HepG2 (cell line): Measurements from ENCODE around the gene GJC1. TPM values are rescaled to one million over a fixed set of nuclear protein-coding genes. Genes with fewer than 3 reads are reported as not detected.

Source experiments
- ETV5 ChIP-seq: IDR thresholded peaks from 2 replicates; pipeline ENCODE4 v1.6.1; 2018; ENCODE audit warnings: missing biosample characterization, missing genetic modification reagents, inconsistent platforms, borderline replicate concordance
- HDAC1 ChIP-seq: sonication (generic); formaldehyde crosslinking; IDR thresholded peaks from 2 replicates; pipeline ENCODE4 v1.5.1; 2020; ENCODE audit warnings: mild to moderate bottlenecking, missing genetic modification reagents
- HOXA3 ChIP-seq: sonication (generic); formaldehyde crosslinking; IDR thresholded peaks from 2 replicates; pipeline ENCODE4 v1.5.0; 2020; ENCODE audit warnings: missing genetic modification reagents
- JDP2 ChIP-seq: sonication (generic); formaldehyde crosslinking; IDR thresholded peaks from 2 replicates; pipeline ENCODE4 v1.8.1; 2022; ENCODE audit warnings: missing genetic modification reagents, borderline replicate concordance
- NFIC ChIP-seq: IDR thresholded peaks from 2 replicates; pipeline ENCODE4 v1.6.1; 2012; ENCODE audit warnings: mild to moderate bottlenecking, low read length, inconsistent platforms
- TAF1 ChIP-seq: sonication (generic); formaldehyde crosslinking; IDR thresholded peaks from 2 replicates; pipeline ENCODE4 v1.4.0; 2020; ENCODE audit warnings: missing genetic modification reagents
- TCF7L2 ChIP-seq: IDR thresholded peaks from 2 replicates; pipeline ENCODE4 v1.6.1; 2011; ENCODE audit warnings: mild to moderate bottlenecking, low read depth, low read length, moderate library complexity
- ZNF253 ChIP-seq: sonication (generic); formaldehyde crosslinking; IDR thresholded peaks from 2 replicates; pipeline ENCODE4 v1.8.0; 2022; ENCODE audit warnings: mild to moderate bottlenecking, missing genetic modification reagents, borderline replicate concordance
- ZNF34 ChIP-seq: sonication (generic); formaldehyde crosslinking; IDR thresholded peaks from 2 replicates; pipeline ENCODE4 v1.4.0; 2020; ENCODE audit warnings: mild to moderate bottlenecking, missing genetic modification reagents, borderline replicate concordance
- ZNF543 ChIP-seq: sonication (generic); formaldehyde crosslinking; IDR thresholded peaks from 2 replicates; pipeline ENCODE4 v1.4.0; 2020; ENCODE audit warnings: mild to moderate bottlenecking, missing genetic modification reagents
- ZNF546 ChIP-seq: sonication (generic); formaldehyde crosslinking; conservative IDR thresholded peaks from 2 replicates; pipeline ENCODE4 v1.8.1; 2023; ENCODE audit warnings: mild to moderate bottlenecking, missing genetic modification reagents
- ZNF563 ChIP-seq: sonication (generic); formaldehyde crosslinking; IDR thresholded peaks from 2 replicates; pipeline ENCODE4 v1.8.0; 2022; ENCODE audit warnings: mild to moderate bottlenecking, moderate library complexity, missing genetic modification reagents
- ZNF713 ChIP-seq: sonication (generic); formaldehyde crosslinking; IDR thresholded peaks from 2 replicates; pipeline ENCODE4 v1.4.0; 2020; ENCODE audit warnings: mild to moderate bottlenecking, missing genetic modification reagents
- ZNF816 ChIP-seq: sonication (generic); formaldehyde crosslinking; IDR thresholded peaks from 2 replicates; pipeline ENCODE4 v1.8.0; 2022; ENCODE audit warnings: missing genetic modification reagents, mild to moderate bottlenecking, borderline replicate concordance
- ZZZ3 ChIP-seq: sonication (generic); formaldehyde crosslinking; IDR thresholded peaks from 2 replicates; pipeline ENCODE4 v1.4.0; 2020; ENCODE audit warnings: missing genetic modification reagents, mild to moderate bottlenecking, borderline replicate concordance
- polyA plus RNA-seq, 8 experiments: library from polyadenylated mRNA; depleted of rRNA in 3 of 8; stranded (reverse) in 7 of 8; unstranded in 1 of 8; fragments of >200 nt; fragmentation: Illumina TruSeq in 4 of 8; extraction: Trizol in 4 of 8; gene quantifications; 2 replicates each; pipeline versions ENCODE4 v1.2.1 to v1.2.3, GENCODE V29; 2011 to 2016; ENCODE audit warnings: low read depth in 4 of 8, missing spikeins in 1 of 8, mixed read lengths in 1 of 8; ENCODE audit not compliant: insufficient read depth in 1 of 8
- total RNA-seq, 5 experiments: library from RNA; depleted of rRNA; stranded (reverse); fragments of >200 nt; fragmentation: Illumina TruSeq; extraction: Trizol; gene quantifications; 2 replicates each; pipeline ENCODE4 v1.2.3, GENCODE V29; 2016; ENCODE audit warnings: low read depth in 1 of 5
- TF ChIP-seq, protein P1 (sequence below): sonication (generic); formaldehyde crosslinking; IDR thresholded peaks from 2 replicates; pipeline ENCODE4 v1.8.0; 2022; ENCODE audit warnings: missing genetic modification reagents, low read depth, mild to moderate bottlenecking, borderline replicate concordance
- TF ChIP-seq, protein P2 (sequence below): sonication (generic); formaldehyde crosslinking; IDR thresholded peaks from 2 replicates; pipeline ENCODE4 v1.8.0; 2022; ENCODE audit warnings: missing genetic modification reagents, mild to moderate bottlenecking, borderline replicate concordance
- TF ChIP-seq, protein P3 (sequence below): sonication (generic); formaldehyde crosslinking; IDR thresholded peaks from 2 replicates; pipeline ENCODE4 v1.5.1; 2020; ENCODE audit warnings: missing genetic modification reagents, mild to moderate bottlenecking, borderline replicate concordance
- TF ChIP-seq, protein P4 (sequence below): sonication (generic); formaldehyde crosslinking; IDR thresholded peaks from 2 replicates; pipeline ENCODE4 v1.4.0; 2020; ENCODE audit warnings: missing genetic modification reagents
- TF ChIP-seq, protein P5 (sequence below): sonication (generic); formaldehyde crosslinking; IDR thresholded peaks from 2 replicates; pipeline ENCODE4 v1.5.0; 2020; ENCODE audit warnings: missing genetic modification reagents
- TF ChIP-seq, protein P6 (sequence below): fragments of 450-650 bp; IDR thresholded peaks from 2 replicates; pipeline ENCODE4 v1.6.1; 2017; ENCODE audit warnings: mild to moderate bottlenecking

GJC1 gene
- total and polyA plus RNA-seq, 2 of the 13 experiments (the other 11 are each of a cell fraction or from before 2014, with no cell fraction given) = 1.7 TPM

DNA sequence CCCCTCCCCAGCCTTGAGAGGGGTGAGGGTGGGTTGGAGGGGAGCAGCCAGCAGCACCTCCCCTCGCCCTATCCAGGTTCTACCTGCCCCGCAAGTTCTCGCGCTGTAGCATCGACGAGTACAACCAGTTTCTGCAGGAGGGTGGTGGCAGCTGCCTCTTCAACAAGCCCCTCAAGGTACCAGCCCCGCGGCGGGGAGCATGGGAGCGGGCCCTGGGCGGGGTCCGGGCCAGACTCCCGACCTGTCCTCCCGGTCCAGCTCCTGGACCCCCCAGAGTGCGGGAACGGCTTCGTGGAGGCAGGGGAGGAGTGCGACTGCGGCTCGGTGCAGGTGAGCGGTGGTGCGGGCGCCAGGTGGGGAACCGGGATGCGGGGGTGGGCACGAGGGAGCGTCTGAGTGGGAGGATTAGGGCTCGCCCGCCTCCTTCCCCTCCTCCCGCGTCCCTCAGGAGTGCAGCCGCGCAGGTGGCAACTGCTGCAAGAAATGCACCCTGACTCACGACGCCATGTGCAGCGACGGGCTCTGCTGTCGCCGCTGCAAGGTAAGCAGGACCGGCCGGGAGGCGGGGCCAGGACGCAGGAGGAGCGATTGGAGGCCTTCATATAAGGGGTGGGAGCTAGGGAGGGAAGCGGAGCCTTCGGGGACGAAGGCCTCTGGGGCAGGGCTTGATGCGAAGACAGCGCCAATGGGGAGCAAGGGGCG is 54.8 kb downstream of the GJC1 start (continued):
- peak; percentile 62; the same call in 1 of the 2 replicates for TF ChIP-seq TAF1 (CRISPR knock-in tag)
- TF ChIP-seq HOXA3 (CRISPR knock-in tag) = peak; percentile 41; the same call in 1 of the 2 replicates
- TF ChIP-seq, protein P1, sequence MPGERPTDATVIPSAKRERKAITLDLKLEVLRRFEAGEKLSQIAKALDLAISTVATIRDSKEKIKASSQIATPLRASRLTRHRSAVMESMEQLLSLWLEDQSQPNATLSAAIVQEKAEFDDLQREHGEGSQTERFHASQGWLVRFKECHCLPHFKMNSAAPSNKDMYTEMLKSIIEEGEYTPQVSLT (CRISPR knock-in tag) = no peak
- peak; percentile 81 for TF ChIP-seq ZNF563 (CRISPR knock-in tag)
- TF ChIP-seq ZNF713 (CRISPR knock-in tag) = no peak
- TF ChIP-seq, protein P2, sequence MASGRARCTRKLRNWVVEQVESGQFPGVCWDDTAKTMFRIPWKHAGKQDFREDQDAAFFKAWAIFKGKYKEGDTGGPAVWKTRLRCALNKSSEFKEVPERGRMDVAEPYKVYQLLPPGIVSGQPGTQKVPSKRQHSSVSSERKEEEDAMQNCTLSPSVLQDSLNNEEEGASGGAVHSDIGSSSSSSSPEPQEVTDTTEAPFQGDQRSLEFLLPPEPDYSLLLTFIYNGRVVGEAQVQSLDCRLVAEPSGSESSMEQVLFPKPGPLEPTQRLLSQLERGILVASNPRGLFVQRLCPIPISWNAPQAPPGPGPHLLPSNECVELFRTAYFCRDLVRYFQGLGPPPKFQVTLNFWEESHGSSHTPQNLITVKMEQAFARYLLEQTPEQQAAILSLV (CRISPR knock-in tag) = no peak
- 0 out of 2 replicates have a peak, but pooled peaks have one; percentile 76 for TF ChIP-seq ZNF546 (CRISPR knock-in tag)
- no peak for TF ChIP-seq ZNF816
- TF ChIP-seq NFIC = no peak
- TF ChIP-seq TCF7L2 = no peak
- no peak for TF ChIP-seq ZZZ3
- peak; percentile 86; the same call in 1 of the 2 replicates for TF ChIP-seq ZNF253 (CRISPR knock-in tag)
- TF ChIP-seq ZNF543 (CRISPR knock-in tag) = peak; percentile 45; the same call in 1 of the 2 replicates
- TF ChIP-seq, protein P3, sequence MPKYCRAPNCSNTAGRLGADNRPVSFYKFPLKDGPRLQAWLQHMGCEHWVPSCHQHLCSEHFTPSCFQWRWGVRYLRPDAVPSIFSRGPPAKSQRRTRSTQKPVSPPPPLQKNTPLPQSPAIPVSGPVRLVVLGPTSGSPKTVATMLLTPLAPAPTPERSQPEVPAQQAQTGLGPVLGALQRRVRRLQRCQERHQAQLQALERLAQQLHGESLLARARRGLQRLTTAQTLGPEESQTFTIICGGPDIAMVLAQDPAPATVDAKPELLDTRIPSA (CRISPR knock-in tag) = no peak
- TF ChIP-seq ETV5 (CRISPR knock-in tag) = no peak
- TF ChIP-seq, protein P4, sequence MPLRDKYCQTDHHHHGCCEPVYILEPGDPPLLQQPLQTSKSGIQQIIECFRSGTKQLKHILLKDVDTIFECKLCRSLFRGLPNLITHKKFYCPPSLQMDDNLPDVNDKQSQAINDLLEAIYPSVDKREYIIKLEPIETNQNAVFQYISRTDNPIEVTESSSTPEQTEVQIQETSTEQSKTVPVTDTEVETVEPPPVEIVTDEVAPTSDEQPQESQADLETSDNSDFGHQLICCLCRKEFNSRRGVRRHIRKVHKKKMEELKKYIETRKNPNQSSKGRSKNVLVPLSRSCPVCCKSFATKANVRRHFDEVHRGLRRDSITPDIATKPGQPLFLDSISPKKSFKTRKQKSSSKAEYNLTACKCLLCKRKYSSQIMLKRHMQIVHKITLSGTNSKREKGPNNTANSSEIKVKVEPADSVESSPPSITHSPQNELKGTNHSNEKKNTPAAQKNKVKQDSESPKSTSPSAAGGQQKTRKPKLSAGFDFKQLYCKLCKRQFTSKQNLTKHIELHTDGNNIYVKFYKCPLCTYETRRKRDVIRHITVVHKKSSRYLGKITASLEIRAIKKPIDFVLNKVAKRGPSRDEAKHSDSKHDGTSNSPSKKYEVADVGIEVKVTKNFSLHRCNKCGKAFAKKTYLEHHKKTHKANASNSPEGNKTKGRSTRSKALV (CRISPR knock-in tag) = 0 out of 2 replicates have a peak, but pooled peaks have one; percentile 24
- TF ChIP-seq, protein P5, sequence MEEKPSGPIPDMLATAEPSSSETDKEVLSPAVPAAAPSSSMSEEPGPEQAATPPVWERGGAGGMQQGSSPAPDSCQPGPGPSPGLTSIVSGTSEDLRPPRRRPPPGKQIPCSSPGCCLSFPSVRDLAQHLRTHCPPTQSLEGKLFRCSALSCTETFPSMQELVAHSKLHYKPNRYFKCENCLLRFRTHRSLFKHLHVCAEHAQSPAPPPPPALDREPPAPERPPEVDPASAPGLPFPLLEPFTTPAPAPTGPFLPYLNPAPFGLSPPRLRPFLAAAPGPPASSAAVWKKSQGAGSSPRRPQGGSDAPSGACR (CRISPR knock-in tag) = no peak
- peak; percentile 33; the same call in 1 of the 2 replicates for TF ChIP-seq HDAC1 (CRISPR knock-in tag)
- TF ChIP-seq, protein P6, sequence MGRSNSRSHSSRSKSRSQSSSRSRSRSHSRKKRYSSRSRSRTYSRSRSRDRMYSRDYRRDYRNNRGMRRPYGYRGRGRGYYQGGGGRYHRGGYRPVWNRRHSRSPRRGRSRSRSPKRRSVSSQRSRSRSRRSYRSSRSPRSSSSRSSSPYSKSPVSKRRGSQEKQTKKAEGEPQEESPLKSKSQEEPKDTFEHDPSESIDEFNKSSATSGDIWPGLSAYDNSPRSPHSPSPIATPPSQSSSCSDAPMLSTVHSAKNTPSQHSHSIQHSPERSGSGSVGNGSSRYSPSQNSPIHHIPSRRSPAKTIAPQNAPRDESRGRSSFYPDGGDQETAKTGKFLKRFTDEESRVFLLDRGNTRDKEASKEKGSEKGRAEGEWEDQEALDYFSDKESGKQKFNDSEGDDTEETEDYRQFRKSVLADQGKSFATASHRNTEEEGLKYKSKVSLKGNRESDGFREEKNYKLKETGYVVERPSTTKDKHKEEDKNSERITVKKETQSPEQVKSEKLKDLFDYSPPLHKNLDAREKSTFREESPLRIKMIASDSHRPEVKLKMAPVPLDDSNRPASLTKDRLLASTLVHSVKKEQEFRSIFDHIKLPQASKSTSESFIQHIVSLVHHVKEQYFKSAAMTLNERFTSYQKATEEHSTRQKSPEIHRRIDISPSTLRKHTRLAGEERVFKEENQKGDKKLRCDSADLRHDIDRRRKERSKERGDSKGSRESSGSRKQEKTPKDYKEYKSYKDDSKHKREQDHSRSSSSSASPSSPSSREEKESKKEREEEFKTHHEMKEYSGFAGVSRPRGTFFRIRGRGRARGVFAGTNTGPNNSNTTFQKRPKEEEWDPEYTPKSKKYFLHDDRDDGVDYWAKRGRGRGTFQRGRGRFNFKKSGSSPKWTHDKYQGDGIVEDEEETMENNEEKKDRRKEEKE = no peak
- TF ChIP-seq JDP2 (CRISPR knock-in tag) = no peak
- TF ChIP-seq ZNF34 = peak; percentile 66; the same call in 1 of the 2 replicates
